Endothelial cell of umbilical vein (primary cell): ENCODE results near the gene TMEM225B. TPM values are rescaled to one million over a fixed set of nuclear protein-coding genes. Genes with fewer than 3 reads are reported as not detected.

ENCODE experiments used
- BruUV-seq: library from RNA; stranded (reverse); fragments of 400-500 nt; replicated peaks from 2 replicates; lab custom pipeline; 2021; lab: Mats Ljungman, UMichigan
- CTCF ChIA-PET: fragments of 300-600, 350-600 bp; sonication (Branson Sonifier 250); formaldehyde crosslinking; loops from one replicate; lab custom pipeline; 2021; ENCODE audit warnings: antibody characterized with exemption, inconsistent platforms; lab: Charles Lee
- POLR2A ChIA-PET: fragments of 300-600, 350-600 bp; sonication (Branson Sonifier 250); formaldehyde crosslinking; loops from one replicate; lab custom pipeline; 2021; ENCODE audit warnings: antibody characterized with exemption, inconsistent platforms; lab: Charles Lee
- DNase-seq: peaks from one replicate; pipeline ENCODE4 v3.0.0-alpha.2; 2011; ENCODE audit warnings: low read depth, low spot score
- FAIRE-seq: peaks from 2 replicates; lab custom pipeline; 2011; peaks lifted over from hg19 to GRCh38; lab: Jason Lieb, UNC
- H2AFZ ChIP-seq: 2 replicates; pipeline ENCODE4 v1.6.0; 2012; ENCODE audit warnings: low read depth, low read length, control low read depth, inconsistent platforms
- H3K27ac ChIP-seq: 2 replicates; pipeline ENCODE4 v1.5.1; 2011; ENCODE audit warnings: low read depth, mild to moderate bottlenecking, control low read depth, low read length, moderate library complexity; ENCODE audit not compliant: insufficient read depth
- H3K27me3 ChIP-seq, 2 experiments: 2 replicates each; pipeline versions ENCODE4 v1.6.0 to v1.6.1; 2011; ENCODE audit warnings: low read length in 2 of 2, mixed read lengths in 1 of 2; ENCODE audit not compliant: control insufficient read depth in 2 of 2, insufficient read depth in 2 of 2
- H3K36me3 ChIP-seq, 2 experiments: 2 replicates in 1 of 2; 3 replicates in 1 of 2; pipeline ENCODE4 v1.5.1; 2011; ENCODE audit warnings: low read length in 2 of 2, mild to moderate bottlenecking in 1 of 2, moderate library complexity in 1 of 2; ENCODE audit not compliant: control insufficient read depth in 2 of 2, insufficient read depth in 2 of 2; ENCODE audit errors: extremely low read depth in 1 of 2
- H3K4me1 ChIP-seq: 3 replicates; pipeline ENCODE4 v1.5.1; 2011; ENCODE audit warnings: mild to moderate bottlenecking, low read length; ENCODE audit not compliant: control insufficient read depth, insufficient read depth; ENCODE audit errors: extremely low read depth
- H3K4me2 ChIP-seq: 2 replicates; pipeline ENCODE4 v1.6.1; 2011; ENCODE audit warnings: low read length, control low read depth, mixed read lengths; ENCODE audit not compliant: insufficient read depth
- H3K4me3 ChIP-seq, 3 experiments: fragments of 200-600 bp in 1 of 3; sonication (generic), shearing (Covaris generic) in 1 of 3; replicated peaks in 1 of 3; 2 replicates each; pipeline ENCODE4 v1.5.1; 2011 to 2016; ENCODE audit warnings: control low read depth in 3 of 3, low read length in 3 of 3, mild to moderate bottlenecking in 2 of 3, inconsistent platforms in 1 of 3, low read depth in 1 of 3, moderate library complexity in 1 of 3; ENCODE audit not compliant: insufficient read depth in 1 of 3
- H3K79me2 ChIP-seq: 2 replicates; pipeline ENCODE4 v1.6.0; 2012; ENCODE audit warnings: low read length, inconsistent platforms; ENCODE audit not compliant: control insufficient read depth, insufficient read depth
- H3K9ac ChIP-seq: replicated peaks from 2 replicates; pipeline ENCODE3; 2011; ENCODE audit warnings: low read length, control low read depth; ENCODE audit not compliant: insufficient read depth; ENCODE audit errors: extremely low read depth
- H3K9me1 ChIP-seq: replicated peaks from 3 replicates; pipeline ENCODE4 v1.6.0; 2011; ENCODE audit warnings: mild to moderate bottlenecking, low read length; ENCODE audit not compliant: control insufficient read depth, insufficient read depth; ENCODE audit errors: extremely low read depth
- H3K9me3 ChIP-seq: replicated peaks from 2 replicates; pipeline ENCODE4 v1.5.1; 2012; ENCODE audit warnings: low read length, inconsistent platforms; ENCODE audit not compliant: control insufficient read depth, insufficient read depth
- H4K20me1 ChIP-seq: replicated peaks from 2 replicates; pipeline ENCODE3; 2011; ENCODE audit warnings: mild to moderate bottlenecking, low read length; ENCODE audit not compliant: control insufficient read depth, insufficient read depth; ENCODE audit errors: extremely low read depth
- EZH2 ChIP-seq: IDR thresholded peaks from 2 replicates; pipeline ENCODE4 v1.6.1; 2012; ENCODE audit warnings: borderline replicate concordance, low read depth, mild to moderate bottlenecking, moderate library complexity, low read length, inconsistent platforms; ENCODE audit not compliant: severe bottlenecking
- FOS ChIP-seq: IDR thresholded peaks from 2 replicates; pipeline ENCODE4 v1.6.1; 2011; ENCODE audit warnings: mild to moderate bottlenecking, low read length, moderate library complexity, borderline replicate concordance; ENCODE audit not compliant: insufficient read depth
- GATA2 ChIP-seq: IDR thresholded peaks from 2 replicates; pipeline ENCODE4 v1.7.0; 2011; ENCODE audit warnings: low read depth, mild to moderate bottlenecking, moderate library complexity, mixed read lengths, low read length; ENCODE audit not compliant: insufficient read length, insufficient read depth
- JUN ChIP-seq: IDR thresholded peaks from 2 replicates; pipeline ENCODE4 v1.6.1; 2011; ENCODE audit warnings: borderline replicate concordance, low read depth; ENCODE audit not compliant: insufficient read length, insufficient read depth
- MYC ChIP-seq: IDR thresholded peaks from one replicate; pipeline ENCODE4 v1.6.1; 2011; ENCODE audit warnings: mild to moderate bottlenecking, low read depth, low read length
- POLR2A ChIP-seq: IDR thresholded peaks from 2 replicates; pipeline ENCODE4 v1.6.1; 2012; ENCODE audit warnings: low read depth, mild to moderate bottlenecking, control low read depth, low read length
- POLR2AphosphoS5 ChIP-seq: IDR thresholded peaks from 2 replicates; pipeline ENCODE4 v1.6.1; 2012; ENCODE audit warnings: low read depth, mild to moderate bottlenecking, control low read depth, low read length, moderate library complexity; ENCODE audit not compliant: insufficient read depth
- dilution Hi-C: fragments of 300-500 bp; cut with MboI; formaldehyde crosslinking; loops from one replicate; pipeline ENCODE4 v1.15.0; 2019; ENCODE audit warnings: low sequenced_read_pairs; ENCODE audit not compliant: extremely low pct_ligation_motif_present
- intact Hi-C: fragments of 100-400 bp; cut with micrococcal nuclease; formaldehyde crosslinking; loops from one replicate; pipeline ENCODE4 v1.10.0; 2022
- polyA plus RNA-seq, 4 experiments: library from polyadenylated mRNA; depleted of rRNA in 3 of 4; stranded (reverse) in 3 of 4; unstranded in 1 of 4; fragments of >200 nt; gene quantifications; 2 replicates each; pipeline versions ENCODE4 v1.2.1 to v1.2.3, GENCODE V29; 2011 to 2012; ENCODE audit warnings: missing spikeins in 1 of 4
- total RNA-seq: library from RNA; stranded (reverse); gene quantifications from 2 replicates; pipeline ENCODE4 v1.2.3, GENCODE V29; 2021
- TF ChIP-seq, protein P1 (sequence below): IDR thresholded peaks from 2 replicates; pipeline ENCODE4 v1.6.1; 2011; ENCODE audit not compliant: insufficient read depth, insufficient read length
- TF ChIP-seq, protein P2 (sequence below), 2 donors: IDR thresholded peaks; 1 replicate in 1 of 2; 2 replicates in 1 of 2; pipeline ENCODE4 v1.5.1; 2011; ENCODE audit warnings: low read length in 2 of 2, mild to moderate bottlenecking in 2 of 2, moderate library complexity in 2 of 2, control low read depth in 1 of 2, inconsistent platforms in 1 of 2, low read depth in 1 of 2; ENCODE audit not compliant: insufficient read depth in 1 of 2; ENCODE audit errors: extremely low read depth in 1 of 2

TMEM225B gene
- total and polyA plus RNA-seq, 2 donors (not counting 3 experiments of a cell fraction or from before 2014, with no cell fraction given) = 0.29 TPM; not detected in 1

GRCh38 chr7:99644431-99644830, 46.4 kb downstream of the TMEM225B start:
- Histone ChIP-seq H4K20me1 (no peaks in the 10 kb centered on the region), H3K4me3 (no peak overlapping the region), H3K27ac (no peak overlapping the region), H3K9ac (no peak overlapping the region), H2AFZ (no peak overlapping the region), H3K79me2 (no peaks in the 10 kb centered on the region), H3K4me2 (no peak overlapping the region), H3K9me1 (no peaks in the 10 kb centered on the region), H3K9me3 (no peaks in the 10 kb centered on the region), H3K27me3 (no peaks in the 10 kb centered on the region), H3K4me1 (no peaks in the 10 kb centered on the region), H3K36me3 (no peaks in the 10 kb centered on the region)
- no TSS peak for BruUV-seq
- ChIA-PET POLR2A (no interaction called here), CTCF (no interaction called here)
- intact Hi-C loops = no loop called here
- dilution Hi-C loops = no loop called here
- FAIRE-seq (no peak), DNase-seq (no peak)
- TF ChIP-seq GATA2 = no peak
- TF ChIP-seq JUN = no peak
- TF ChIP-seq, protein P1, sequence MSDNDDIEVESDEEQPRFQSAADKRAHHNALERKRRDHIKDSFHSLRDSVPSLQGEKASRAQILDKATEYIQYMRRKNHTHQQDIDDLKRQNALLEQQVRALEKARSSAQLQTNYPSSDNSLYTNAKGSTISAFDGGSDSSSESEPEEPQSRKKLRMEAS = no peak
- no peak for TF ChIP-seq POLR2AphosphoS5
- TF ChIP-seq, protein P2, sequence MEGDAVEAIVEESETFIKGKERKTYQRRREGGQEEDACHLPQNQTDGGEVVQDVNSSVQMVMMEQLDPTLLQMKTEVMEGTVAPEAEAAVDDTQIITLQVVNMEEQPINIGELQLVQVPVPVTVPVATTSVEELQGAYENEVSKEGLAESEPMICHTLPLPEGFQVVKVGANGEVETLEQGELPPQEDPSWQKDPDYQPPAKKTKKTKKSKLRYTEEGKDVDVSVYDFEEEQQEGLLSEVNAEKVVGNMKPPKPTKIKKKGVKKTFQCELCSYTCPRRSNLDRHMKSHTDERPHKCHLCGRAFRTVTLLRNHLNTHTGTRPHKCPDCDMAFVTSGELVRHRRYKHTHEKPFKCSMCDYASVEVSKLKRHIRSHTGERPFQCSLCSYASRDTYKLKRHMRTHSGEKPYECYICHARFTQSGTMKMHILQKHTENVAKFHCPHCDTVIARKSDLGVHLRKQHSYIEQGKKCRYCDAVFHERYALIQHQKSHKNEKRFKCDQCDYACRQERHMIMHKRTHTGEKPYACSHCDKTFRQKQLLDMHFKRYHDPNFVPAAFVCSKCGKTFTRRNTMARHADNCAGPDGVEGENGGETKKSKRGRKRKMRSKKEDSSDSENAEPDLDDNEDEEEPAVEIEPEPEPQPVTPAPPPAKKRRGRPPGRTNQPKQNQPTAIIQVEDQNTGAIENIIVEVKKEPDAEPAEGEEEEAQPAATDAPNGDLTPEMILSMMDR (IDR thresholded peaks at IDR 0.05; ENCODE audit: extremely low read depth in 1 of 2, insufficient read depth in 1 of 2, low read depth in 1 of 2, low read length in 2 of 2) = no peak
- no peak for TF ChIP-seq MYC
- TF ChIP-seq EZH2 = no peak
- TF ChIP-seq FOS = no peak
- no peak for TF ChIP-seq POLR2A
